GM12865 (cell line): ENCODE results near the gene TMEM170B.

Experiments
- DNase-seq: peaks from one replicate; pipeline ENCODE4 v3.0.0; 2010; ENCODE audit warnings: low read depth
- H3K4me3 ChIP-seq: 2 replicates; pipeline ENCODE4 v1.5.1; 2011; ENCODE audit warnings: mild to moderate bottlenecking, low read depth, low read length, control low read depth
- TF ChIP-seq, protein P1 (sequence below): IDR thresholded peaks from 2 replicates; pipeline ENCODE4 v1.5.1; 2011; ENCODE audit warnings: low read length, control low read depth, low read depth, inconsistent platforms; ENCODE audit not compliant: insufficient read depth; ENCODE audit errors: missing control alignments

Gene TMEM170B

DNA sequence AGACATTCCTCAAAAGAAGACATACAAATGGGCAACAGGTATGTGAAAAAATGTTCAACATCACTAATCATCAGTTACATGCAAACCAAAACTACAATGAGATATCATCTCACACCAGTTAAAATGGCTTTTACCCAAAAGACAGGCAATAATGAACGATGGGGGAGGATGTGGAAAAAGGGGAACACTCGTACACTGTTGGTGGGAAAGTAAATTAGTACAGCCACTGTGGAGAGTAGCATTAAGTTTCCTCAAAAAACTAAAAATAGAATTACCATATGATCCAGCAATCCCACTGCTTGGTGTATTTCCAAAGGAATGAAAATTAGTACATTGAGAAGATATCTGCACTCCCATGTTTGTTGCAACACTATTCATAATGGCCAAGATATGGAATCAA lies 8.6 kb upstream of the TMEM170B start:
- DNase-seq = no peak
- no peak overlapping the region for H3K4me3 ChIP-seq
- TF ChIP-seq, protein P1, sequence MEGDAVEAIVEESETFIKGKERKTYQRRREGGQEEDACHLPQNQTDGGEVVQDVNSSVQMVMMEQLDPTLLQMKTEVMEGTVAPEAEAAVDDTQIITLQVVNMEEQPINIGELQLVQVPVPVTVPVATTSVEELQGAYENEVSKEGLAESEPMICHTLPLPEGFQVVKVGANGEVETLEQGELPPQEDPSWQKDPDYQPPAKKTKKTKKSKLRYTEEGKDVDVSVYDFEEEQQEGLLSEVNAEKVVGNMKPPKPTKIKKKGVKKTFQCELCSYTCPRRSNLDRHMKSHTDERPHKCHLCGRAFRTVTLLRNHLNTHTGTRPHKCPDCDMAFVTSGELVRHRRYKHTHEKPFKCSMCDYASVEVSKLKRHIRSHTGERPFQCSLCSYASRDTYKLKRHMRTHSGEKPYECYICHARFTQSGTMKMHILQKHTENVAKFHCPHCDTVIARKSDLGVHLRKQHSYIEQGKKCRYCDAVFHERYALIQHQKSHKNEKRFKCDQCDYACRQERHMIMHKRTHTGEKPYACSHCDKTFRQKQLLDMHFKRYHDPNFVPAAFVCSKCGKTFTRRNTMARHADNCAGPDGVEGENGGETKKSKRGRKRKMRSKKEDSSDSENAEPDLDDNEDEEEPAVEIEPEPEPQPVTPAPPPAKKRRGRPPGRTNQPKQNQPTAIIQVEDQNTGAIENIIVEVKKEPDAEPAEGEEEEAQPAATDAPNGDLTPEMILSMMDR = no peak

DNA sequence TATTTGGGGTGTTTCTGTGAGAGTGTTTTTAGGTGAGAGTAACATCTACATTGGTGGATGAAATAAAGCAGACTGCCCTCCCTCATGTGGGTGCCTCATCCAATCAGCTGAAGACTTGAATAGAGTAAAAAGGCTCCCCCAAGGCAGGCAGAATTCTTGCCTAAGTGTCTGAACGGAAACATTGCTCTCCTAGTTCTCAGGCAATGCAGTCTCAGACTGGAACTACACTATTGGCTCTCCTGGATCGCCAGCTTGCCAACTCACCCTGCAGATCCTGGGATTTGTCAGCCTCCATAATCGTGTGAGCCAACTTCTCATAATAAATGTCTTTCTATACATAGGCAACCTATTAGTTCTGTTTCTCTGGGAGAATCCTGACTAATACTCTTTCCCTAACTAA lies 5.5 kb upstream of the TMEM170B start:
- DNase-seq = no peak
- TF ChIP-seq, protein P1 = no peak
- no peak overlapping the region for H3K4me3 ChIP-seq

DNA sequence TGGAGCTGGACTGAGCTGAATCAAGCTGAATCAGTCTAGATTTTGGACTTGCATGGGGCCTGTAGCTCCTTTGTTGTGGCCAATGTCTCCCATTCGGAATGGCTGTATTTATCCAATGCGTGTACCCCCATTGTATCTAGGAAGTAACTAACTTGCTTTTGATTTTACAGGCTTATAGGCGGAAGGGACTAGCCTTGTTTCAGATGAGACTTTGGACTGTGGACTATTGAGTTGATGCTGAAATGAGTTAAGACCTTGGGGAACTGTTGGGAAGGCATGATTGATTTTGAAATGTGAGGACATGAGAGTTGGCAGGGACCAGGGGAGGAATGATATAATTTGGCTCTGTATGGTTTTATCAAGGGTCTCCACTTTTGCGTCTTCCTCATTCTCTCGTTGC lies 3.0 kb upstream of the TMEM170B start:
- H3K4me3 ChIP-seq = no peak overlapping the region
- TF ChIP-seq, protein P1 = no peak
- no peak for DNase-seq

DNA sequence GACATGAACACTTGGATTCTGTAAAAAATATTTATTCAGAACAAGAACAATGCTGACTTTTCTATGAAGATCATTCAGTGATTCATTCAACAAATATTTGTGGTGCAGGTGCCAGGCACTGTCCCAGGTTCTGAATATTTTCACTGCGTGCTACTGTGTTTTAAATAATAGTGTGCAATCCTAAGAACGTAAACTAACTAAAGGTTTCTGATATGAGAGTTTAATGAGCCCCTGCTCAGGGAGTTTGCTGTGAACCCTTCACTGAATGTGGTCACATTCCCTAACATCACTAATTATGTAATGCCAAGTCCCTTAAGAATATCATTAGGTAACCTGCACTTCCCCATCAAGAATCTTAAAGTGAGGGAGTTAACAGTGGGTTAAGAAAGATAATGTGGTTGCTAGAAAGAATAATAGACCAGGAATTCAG lies 1.7 kb upstream of the TMEM170B start:
- TF ChIP-seq, protein P1 = no peak
- H3K4me3 ChIP-seq = no peak overlapping the region
- DNase-seq = no peak

DNA sequence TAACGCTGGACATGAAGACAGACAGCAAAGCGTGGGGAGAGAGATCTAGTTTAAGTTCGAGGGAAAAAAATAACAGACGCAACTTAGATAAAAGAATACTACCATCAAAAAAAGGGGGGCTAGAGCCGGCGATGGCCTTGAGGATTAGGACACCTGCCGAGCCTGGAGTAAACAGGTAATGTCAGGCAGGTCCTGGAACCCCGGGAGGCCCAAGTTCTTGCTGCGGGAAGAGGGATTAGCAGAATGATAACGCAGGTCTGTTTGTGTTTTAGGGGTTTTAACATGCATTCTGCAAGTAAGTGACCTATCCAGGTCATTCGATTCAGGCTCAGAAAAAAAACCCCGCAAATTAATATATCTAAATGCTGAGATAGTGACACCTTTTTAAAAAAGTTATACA lies 754 bp upstream of the TMEM170B start:
- TF ChIP-seq, protein P1 = no peak
- H3K4me3 ChIP-seq = peak overlapping the region; percentile 89
- peak; percentile 12 for DNase-seq

DNA sequence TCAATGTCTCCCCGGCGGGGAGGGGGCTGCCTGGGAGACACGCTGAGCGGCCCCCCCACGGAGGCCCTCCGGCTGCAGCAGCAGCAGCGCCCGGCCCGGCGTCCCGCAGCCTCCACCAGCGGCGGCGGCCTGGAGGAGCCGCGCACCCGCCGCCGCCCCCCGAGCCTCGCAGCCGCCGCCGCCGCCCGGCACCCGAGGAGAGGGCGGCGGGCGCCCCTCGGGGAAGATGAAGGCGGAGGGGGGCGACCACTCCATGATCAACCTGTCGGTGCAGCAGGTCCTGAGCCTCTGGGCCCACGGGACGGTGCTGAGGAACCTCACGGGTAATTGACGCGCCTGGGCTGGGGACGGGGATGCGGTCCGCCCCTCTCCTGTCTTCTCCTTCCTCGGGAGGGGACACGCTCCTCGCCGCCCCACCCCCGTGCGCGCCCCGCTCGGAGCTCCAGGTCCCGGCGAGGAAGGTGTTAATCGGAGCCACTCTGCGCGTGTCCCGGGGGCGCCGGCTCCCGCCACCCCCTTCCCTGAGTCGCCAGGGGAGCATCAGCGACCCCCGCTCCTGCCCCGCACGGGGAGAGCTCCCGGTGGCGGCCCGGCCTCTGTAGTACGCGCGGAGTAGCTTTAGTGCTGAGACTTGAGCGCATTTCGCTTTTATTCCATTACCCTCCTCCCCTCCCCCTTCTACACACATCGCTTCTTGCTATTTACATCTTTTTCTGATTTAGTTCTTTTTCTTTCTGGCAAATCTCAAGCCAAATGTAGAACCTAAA lies 686 bp downstream of the TMEM170B start:
- H3K4me3 ChIP-seq = peak overlapping the region; percentile 89
- TF ChIP-seq, protein P1 = no peak
- peak; percentile 33 for DNase-seq
